ENCODE measurements around the gene MORC1.

GRCh38 chr3:109023656-109024254, 94.2 kb downstream of the MORC1 start:
- peak; percentile 73 to 85 (median 80) for TF ChIP-seq CTCF (IDR thresholded peaks at IDR 0.05)
- no peak for TF ChIP-seq POLR2A (IDR thresholded peaks at IDR 0.05)
